Superior temporal gyrus (tissue), 1 donor: ENCODE results near the gene IL6R.
"Not testable (repeated sequence)": the region's sequence is repeated elsewhere in the genome, so short reads cannot be mapped to it uniquely, and the experiment has no call there.

Experiments
- DNase-seq: peaks from one replicate; pipeline ENCODE4 v3.0.0-alpha.2; 2016; ENCODE audit errors: extremely low spot score

IL6R gene

DNA sequence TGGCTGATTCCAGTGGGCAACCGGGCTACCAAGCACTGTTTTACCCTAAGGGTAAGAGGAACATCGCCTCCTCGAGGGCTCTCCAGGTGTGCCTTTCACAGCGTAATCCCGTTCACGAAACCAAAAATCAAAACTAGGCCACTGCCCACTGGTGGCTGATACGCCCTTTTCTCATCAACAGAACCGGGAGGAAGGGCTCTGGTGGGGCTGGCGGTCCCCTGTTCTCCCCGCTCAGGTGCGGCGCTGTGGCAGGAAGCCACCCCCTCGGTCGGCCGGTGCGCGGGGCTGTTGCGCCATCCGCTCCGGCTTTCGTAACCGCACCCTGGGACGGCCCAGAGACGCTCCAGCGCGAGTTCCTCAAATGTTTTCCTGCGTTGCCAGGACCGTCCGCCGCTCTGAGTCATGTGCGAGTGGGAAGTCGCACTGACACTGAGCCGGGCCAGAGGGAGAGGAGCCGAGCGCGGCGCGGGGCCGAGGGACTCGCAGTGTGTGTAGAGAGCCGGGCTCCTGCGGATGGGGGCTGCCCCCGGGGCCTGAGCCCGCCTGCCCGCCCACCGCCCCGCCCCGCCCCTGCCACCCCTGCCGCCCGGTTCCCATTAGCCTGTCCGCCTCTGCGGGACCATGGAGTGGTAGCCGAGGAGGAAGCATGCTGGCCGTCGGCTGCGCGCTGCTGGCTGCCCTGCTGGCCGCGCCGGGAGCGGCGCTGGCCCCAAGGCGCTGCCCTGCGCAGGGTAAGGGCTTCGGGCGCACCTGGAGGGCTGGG lies at the start of gene IL6R:
TSS of gene IL6R (plus strand) at position 360 of the 763 bp plus-strand sequence. CDS start at position 647, 287 bp downstream.
- peak; percentile 64 for DNase-seq

DNA sequence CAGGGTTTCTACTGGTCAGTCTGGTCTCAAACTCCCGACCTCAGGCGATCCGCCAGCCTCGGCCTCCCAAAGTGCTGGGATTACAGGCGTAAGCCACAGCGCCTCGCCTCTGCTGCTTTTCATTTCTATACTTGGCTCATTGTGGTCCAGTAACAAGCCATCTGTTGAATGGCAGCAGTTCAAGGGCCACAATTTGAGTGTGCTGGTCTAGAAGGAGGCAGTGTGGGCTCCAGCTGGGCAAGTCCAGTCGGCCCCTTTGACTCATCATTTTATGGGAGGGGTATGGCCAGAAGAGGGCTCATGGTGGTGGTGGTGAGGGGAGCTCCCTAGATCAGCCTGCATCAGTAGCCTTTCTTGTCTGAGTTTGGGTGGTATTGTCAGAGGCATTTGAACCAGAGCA lies 46.6 kb upstream of the IL6R start:
- no peak for DNase-seq

DNA sequence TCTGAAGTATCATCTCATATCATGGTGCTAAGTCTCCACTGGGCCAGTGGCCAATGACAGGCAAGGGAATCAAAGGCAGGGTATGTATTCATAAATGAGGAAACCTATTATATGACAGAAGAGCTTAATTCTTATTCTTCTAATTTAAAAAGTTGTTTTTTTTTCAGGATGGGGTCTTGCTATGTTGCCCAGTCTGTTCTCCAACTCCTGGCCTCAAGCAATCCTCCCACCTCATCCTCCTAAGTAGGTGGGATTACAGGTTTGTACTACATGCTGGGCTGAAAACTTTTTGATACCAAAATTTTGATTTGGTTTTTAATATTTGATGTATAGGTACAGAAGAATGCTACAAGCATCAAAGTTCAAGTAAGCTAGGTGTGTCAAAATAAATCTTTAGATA lies 44.9 kb upstream of the IL6R start:
- no peak for DNase-seq

DNA sequence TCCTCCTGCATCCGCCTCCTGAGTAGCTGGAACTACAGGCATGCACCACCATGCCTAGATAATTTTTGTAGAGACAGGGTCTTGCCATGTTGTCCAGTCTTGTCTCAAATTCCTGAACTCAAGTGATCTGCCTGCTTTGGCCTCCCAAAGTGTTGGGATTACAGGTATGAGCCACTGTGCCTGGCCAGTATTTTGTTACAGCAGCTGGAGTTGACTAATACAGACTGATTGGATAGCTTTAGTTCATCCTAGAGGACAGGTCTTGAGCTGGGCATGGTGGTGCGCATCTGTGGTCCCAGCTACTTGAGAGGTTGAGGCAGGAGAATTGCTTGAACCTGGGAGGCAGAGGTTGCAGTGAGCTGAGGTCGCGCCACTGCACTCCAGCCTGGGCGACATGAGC lies 44.3 kb upstream of the IL6R start:
- DNase-seq, result not testable (repeated sequence)

DNA sequence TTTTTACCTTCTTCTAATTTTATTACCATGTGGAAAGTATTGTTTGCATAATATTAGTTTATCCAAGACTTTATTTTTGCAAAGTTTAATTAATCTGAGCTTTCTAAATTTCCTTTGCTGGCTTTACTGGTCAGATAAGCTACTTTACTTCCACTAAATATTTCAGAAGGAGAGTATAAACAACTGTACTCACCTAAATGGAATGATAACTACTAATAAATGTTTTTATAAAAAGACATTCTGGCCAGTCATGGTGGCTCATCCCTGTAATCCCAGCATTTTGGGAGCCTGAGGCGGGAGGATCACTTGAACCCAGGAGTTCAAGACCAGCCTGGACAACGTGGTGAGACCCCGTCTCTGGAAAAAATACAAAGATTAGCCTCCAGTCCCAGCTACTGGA lies 43.8 kb upstream of the IL6R start:
- no peak for DNase-seq

DNA sequence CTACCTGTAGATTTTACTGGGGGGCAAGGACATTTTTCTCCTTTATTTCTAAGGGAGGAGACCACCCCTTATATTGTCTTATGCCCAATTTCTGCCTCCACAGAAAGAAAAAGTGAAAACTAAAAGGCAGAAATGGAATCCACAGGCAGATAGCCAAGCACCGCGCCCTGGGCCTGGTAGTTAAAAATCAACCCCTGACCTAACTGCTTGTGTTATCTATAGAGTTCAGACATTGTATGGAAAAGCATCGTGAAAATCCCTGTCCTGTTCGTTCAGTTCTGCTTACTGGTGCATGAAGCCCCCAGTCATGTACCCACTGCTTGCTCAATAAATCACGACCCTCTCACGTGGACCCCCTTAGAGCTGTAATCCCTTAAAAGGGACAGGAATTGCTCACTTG lies 33.7 kb upstream of the IL6R start:
- no peak for DNase-seq

DNA sequence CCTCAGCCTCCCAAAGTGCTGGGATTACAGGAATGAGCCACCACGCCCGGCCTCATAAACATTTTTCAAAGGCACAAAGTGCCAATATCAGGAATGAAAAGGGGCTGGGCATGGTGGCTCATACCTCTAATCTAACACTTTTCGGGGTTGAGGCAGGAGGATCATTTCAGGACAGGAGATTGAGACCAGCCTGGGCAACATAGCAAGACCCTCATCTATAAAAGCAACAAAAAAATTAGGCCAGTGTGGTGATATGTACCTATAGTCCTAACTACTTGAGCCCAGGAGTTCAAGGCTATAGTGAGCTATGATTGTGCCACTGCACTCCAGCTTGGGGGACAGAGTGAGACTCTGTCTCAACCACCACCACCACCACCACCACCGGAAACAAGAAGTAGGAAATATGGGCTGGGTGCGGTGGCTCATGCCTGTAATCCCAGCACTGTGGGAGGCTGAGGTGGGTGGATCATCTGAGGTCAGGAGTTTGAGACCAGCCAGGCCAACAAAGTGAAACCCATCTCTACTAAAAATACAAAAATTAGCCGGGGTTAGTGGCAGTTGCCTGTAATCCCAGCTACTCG lies 31.3 kb upstream of the IL6R start:
- DNase-seq, result not testable (repeated sequence)

DNA sequence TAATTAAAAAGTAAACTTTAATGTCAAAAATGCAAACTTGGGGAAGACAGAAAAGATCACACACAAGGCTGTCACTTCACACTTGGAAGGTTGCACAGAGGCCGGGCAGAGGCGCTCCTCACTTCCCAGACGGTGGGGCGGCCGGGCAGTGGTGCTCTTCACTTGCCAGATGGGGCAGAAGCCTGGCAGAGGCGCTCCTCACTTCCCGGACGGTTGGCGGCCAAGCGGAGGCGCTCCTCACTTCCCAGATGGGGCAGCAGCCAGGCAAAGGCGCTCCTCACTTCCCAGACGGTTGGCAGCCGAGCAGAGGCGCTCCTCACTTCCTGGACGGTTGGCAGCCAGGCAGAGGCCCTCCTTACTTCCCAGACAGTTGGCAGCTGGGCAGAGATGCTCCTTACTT lies 25.8 kb upstream of the IL6R start:
- no peak for DNase-seq

DNA sequence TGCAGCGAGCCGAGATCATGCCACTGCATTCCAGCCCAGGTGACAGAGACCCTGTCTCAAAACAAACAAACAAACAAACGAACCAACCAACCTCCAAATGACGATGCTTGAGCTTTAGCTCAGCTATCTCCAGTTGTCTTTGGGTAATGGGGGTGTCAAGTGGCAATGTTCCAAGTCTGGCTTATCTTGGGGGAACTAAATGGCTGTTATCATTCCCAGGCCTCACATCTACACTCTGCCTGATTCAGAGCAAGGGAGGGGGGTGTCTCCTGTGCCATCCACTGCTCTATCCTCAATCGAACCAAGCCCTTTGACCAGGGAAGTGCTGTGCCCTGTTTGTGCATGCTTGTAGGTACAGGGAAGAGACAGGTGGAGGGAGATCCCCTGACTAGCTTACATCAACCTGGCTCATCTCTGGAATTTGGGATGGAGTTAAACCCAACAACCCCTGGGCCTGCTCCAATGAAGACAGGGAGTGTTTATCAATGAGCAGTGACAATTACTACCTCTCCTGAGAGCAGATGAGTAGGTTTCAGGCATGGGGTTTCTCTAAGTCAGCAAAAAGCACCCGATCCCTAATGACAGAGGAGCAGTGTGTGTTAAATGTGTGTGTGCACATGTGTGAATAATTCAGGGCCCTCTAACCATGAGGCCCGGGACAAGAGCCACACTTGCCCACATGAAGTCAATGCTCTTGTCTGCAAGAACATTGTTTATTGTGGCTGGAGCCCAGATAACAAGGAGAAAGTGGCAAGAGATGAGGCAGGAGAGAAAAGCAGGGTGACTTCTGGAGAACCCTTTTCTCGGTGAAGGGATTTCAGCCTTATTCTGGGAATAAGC lies 20.3 kb upstream of the IL6R start:
- no peak for DNase-seq

DNA sequence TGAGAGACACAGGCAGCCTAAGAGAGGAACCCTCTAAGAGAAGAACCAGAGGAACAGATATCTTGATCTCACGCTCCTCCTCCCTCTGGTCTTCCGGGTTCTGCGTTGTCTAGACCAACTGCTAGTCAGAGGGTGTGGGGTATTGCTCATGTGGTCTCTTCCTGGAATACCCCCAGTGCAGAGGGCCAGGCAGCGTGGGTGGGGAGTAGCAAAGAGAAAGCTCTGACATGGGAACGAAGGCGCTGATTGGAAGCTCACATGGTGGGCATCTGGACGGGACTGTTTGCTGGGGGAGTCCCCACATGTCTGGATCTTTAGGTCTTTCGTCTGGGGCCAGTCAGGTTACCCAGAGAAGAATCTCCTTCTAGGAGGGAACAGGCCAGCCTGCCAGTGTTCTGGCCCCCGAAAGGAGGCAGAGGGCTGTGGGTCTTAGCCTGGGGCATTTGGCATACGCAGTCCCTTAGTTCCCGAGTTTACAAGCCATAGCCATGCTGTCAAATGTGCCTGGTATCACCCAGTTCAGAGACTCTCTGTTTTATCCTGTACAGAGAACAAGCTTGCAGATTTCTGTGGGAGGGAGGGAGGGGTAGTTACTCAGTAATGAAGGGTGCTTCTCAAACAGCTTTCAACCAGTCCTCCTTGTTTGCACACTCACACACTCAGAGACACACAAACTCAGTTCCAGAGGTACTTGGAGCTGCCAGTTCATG lies 18.3 kb upstream of the IL6R start:
- DNase-seq, result no peak

DNA sequence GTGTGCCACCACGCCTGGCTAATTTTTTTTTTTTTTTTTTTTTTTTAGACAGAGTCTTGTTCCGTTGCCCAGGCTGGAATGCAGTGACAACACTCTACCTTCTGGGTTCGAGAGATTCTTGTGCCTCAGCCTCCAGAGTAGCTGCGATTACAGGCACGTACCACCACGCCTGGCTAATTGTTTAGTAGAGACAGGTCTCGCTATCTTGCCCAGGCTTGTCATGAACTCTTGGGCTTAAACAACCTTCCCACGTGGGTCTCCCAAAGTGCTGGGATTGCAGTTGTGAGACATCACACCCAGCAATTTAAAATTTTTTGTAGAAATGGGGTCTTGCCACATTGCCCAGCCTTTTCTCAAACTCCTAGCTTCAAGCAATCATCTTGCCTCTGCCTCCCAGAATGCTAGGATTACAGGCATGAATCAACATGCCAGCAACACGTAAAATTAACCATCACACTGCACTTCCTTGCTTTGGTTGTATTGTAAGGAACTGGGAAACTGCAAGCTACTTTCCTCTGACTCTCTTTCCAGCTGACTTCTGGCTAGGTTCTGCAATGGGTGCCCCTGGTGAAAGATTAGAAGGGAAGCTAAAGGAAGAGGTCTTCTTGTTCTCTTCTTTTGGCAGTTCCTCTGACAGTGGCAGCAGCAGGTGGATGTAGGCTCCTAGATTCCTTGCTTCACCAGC lies 13.9 kb upstream of the IL6R start:
- no peak for DNase-seq

DNA sequence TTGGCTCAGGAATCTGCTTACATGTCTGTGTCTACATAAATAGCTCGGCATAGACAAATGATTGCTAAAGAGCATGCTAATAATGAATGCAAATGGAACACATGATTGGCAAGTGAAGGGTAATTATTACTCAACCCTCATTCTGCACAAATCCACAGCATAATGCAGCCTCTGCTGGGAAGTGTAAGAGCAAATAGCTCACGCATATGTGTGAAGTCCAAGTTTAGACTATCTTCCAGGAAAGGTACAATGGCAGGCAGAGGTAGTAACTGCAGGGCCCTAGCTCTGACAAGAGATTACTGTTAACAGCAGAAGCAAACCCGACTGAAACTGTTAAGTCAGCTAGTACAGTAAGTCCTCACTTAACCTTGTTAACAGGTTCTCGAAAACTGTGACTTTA lies 7.0 kb upstream of the IL6R start:
- DNase-seq, result no peak

DNA sequence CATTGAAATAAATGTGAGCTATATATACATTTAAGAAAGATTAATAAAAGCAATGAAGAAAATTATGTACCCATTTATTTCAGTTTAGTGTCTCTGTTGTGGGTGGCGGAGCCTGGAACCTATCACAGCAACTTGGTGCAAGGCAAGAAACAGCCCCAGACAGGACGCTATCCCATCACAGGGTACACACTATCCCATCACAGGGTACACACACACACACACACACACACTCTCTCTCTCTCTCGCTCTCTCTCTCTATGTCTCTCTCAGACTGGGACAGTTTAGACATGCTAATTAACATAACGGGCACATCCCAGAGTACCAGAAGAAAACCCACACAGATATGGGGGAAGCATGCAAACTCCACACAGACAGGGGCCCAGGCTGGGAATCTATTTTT lies 6.5 kb upstream of the IL6R start:
- DNase-seq, result no peak

DNA sequence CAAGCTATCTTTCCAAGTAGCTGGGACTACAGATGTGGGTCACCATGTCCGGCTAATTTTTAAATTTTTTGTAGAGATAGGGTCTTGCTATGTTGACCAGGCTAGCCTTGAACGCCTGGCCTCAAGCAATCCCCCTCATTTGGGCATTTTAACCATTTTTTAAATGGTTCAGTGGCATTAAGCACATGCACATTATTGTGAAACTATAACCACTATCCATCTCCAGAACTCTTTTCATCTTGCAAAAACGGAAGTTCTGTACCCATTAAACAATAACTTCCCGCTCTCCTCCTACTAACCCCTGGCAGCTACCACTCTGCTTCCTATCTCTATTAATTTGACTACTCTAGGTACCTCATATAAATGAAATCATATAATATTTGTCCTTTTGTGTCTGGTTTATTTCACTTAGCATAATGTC lies 4.8 kb upstream of the IL6R start:
- no peak for DNase-seq

DNA sequence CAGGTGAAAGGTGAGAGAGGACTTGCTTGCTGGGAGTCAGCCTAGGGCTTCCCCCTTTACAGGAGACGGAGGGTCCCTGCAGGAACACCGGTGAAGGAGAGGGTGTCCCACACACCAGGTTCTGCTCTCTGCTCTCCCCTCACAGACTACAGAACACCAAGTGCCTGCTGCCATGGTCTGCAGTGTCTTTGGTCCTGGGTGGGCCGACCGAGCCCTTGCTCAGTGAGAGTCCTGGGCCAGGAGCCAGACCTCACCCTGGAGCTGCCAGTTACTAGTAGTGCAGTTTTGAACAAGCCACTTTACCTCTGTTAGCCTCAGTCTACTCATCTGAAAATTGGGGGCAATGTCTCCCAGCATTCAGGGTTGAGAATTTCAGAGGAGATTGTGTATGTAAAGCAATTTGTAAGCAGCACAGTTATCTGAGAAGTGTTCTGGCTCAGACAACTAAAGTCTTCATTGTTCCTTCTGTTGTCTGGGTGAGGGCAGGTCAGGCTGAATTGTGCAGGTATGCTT lies 2.7 kb upstream of the IL6R start:
- no peak for DNase-seq

DNA sequence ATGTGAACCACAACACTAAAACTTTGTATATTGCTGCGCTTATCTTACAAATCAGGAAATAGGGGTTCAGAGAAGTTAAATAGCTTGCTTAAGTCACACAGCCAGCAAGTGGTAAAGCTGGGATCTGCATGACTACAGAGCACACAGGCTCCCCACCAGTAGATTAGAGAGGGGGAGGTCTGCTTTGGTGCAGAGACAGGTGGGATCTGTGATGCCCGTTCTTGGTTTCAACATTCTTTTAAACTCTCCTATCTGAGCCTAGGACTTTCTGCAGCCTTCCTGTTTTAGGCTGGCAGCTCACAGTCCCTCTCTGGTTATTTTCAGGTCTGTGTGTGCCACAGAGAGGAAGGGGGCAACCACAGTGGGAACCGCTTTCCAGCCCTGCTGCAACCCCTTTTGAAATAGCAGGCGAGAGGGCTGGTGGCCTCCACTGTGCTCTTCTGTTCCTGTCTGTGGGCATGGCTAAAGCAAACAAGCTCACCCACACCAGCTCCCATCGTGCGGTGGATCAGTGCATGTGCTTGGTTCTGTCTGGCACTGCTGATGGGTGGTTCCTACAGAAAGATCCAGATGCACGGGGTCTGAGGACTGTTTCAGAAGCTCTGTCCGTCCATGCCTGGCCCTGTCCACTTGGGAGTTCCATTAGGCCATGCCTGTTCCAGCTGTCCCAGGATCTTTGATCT lies 1.7 kb upstream of the IL6R start:
- no peak for DNase-seq

DNA sequence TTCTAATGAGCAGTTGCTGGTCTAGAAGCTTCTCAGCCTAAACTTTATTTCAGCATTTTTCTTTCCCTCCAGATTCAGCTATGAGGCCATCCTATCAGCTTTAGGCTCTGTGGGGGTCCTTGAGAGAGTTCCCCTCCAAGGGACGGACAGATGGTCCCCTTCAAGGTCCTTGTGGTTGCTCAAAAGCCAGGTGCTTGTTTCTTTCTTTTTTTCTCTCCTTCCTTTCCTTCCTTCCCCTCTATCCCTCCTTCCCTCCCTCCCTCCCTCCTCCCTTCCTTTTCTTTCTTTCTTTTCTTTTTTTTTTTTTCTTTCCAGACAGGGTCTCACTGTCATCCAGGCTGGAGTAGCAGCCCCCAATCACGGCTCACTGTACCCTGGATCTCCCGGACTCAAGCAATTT lies 1.2 kb upstream of the IL6R start:
- no peak for DNase-seq

DNA sequence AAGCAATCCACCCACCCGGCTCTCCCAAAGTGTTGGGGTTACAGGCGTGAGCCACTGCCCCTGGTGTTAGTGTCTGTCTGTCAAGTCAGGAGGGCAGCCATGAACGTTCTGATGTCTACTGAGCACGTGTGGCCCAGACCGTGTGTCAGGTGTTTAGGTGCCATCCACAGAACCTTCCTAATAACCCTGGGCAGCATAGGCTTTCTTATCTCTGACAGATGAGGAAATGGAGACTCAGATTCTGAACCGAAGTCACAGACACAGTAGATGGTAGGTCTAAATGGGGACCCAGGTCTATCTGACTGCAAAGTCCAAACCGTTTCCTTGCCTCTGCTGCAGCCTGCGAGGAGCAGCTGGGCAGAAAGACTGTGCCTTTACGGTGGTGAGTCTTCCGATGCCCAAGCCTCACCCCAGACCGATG lies 622 bp upstream of the IL6R start:
- DNase-seq, result no peak

DNA sequence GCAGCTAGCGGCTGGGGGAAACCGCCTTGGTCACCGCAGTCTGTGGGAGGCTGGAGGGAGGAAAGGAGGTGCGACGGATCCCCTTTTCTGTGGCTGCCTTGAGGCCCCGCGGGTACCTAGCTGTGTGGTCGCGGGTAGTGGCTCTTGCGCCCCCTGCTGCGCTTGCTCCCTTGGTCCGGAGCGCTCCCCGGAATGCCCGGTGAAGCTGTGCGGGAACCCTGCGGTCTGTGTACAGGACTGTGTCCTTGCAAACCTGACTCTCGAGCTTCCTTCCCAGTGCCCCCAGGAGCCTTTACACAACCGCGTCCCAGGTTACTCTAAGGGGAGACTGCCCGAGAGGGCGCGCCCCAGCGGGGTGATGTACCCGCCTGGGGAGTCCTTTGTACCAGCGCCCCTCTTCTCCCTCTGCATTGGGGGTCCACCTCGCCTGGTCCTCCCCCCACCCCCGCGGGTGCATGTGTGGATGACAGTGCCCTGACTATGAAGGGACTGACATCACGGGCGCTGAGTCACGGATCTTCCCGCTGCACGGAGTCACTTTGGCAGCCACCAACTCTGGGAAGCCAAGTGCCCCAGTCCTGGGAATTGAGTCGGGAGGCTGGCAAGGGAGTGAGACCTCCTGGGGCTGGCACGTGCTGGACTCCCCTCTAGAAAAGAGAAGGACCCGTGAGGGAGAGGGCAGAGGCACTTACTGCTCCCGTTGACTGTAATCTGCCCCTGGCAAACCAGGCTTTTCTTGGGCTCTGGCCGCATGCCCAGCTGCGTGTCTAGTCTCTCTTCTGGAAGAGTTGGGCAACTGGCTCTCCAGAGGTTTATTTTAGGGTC lies 816 bp downstream of the IL6R start:
- DNase-seq, result peak; percentile 67

DNA sequence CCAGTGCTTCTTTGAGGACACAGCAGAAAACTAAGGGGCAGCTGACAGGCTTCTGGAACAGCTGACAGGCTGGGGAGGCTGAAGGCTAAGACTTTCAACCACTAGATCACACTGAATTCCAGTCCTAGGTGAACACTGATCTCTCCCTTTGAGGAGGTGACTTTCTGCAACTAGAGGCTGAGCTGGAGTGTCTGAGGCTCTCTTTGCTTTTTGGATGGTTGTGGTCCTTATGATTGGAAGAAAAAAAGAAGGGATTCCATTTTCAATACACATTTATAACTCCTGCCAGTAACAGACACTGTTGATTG lies 1.4 kb downstream of the IL6R start:
- no peak for DNase-seq
